Keratinocyte (primary cell): Measurements from ENCODE around the gene KIF5A. TPM values are rescaled to one million over a fixed set of nuclear protein-coding genes. Genes with fewer than 3 reads are reported as not detected.

Source experiments
- DNase-seq: peaks from one replicate; pipeline ENCODE4 v3.0.0-alpha.2; 2011; ENCODE audit warnings: low read depth, missing footprints, low spot score
- FAIRE-seq: peaks from 2 replicates; lab custom pipeline; 2011; peaks lifted over from hg19 to GRCh38; lab: Jason Lieb, UNC
- H2AFZ ChIP-seq: 2 replicates; pipeline ENCODE4 v1.6.0; 2012; ENCODE audit warnings: low read length, control low read depth, inconsistent platforms; ENCODE audit not compliant: control insufficient read depth
- H3K27ac ChIP-seq: 2 replicates; pipeline ENCODE4 v1.5.1; 2011; ENCODE audit warnings: low read length; ENCODE audit not compliant: control insufficient read depth, insufficient read depth
- H3K27me3 ChIP-seq: 3 replicates; pipeline ENCODE4 v1.6.0; 2011; ENCODE audit warnings: low read length; ENCODE audit not compliant: control insufficient read depth, insufficient read depth; ENCODE audit errors: extremely low read depth
- H3K36me3 ChIP-seq, 2 experiments: 2 replicates in 1 of 2; 3 replicates in 1 of 2; pipeline ENCODE4 v1.5.1; 2011; ENCODE audit warnings: low read length in 2 of 2, mild to moderate bottlenecking in 1 of 2; ENCODE audit not compliant: control insufficient read depth in 2 of 2, insufficient read depth in 2 of 2; ENCODE audit errors: extremely low read depth in 1 of 2
- H3K4me1 ChIP-seq: 3 replicates; pipeline ENCODE4 v1.5.1; 2011; ENCODE audit warnings: low read length; ENCODE audit not compliant: control insufficient read depth, insufficient read depth; ENCODE audit errors: extremely low read depth
- H3K4me2 ChIP-seq: 3 replicates; pipeline ENCODE4 v1.6.0; 2011; ENCODE audit warnings: low read depth, low read length; ENCODE audit not compliant: control insufficient read depth, insufficient read depth; ENCODE audit errors: extremely low read depth
- H3K4me3 ChIP-seq, 3 experiments: fragments of 200-600 bp in 1 of 3; sonication (generic) in 1 of 3; 2 replicates in 2 of 3; 3 replicates in 1 of 3; pipeline ENCODE4 v1.5.1; 2011 to 2016; ENCODE audit warnings: low read length in 3 of 3, mild to moderate bottlenecking in 3 of 3, control low read depth in 2 of 3, inconsistent platforms in 1 of 3, low read depth in 1 of 3, mixed read lengths in 1 of 3, mixed run types in 1 of 3, moderate library complexity in 1 of 3; ENCODE audit not compliant: control insufficient read depth in 2 of 3, insufficient read depth in 2 of 3; ENCODE audit errors: extremely low read depth in 1 of 3
- H3K79me2 ChIP-seq: 2 replicates; pipeline ENCODE4 v1.6.0; 2012; ENCODE audit warnings: low read length; ENCODE audit not compliant: control insufficient read depth, insufficient read depth
- H3K9ac ChIP-seq: 3 replicates; pipeline ENCODE4 v1.6.0; 2011; ENCODE audit warnings: low read length; ENCODE audit not compliant: control insufficient read depth, insufficient read depth; ENCODE audit errors: extremely low read depth
- H3K9me1 ChIP-seq: 3 replicates; pipeline ENCODE4 v1.6.0; 2011; ENCODE audit warnings: low read length; ENCODE audit not compliant: control insufficient read depth, insufficient read depth; ENCODE audit errors: extremely low read depth
- H3K9me3 ChIP-seq: 2 replicates; pipeline ENCODE4 v1.5.1; 2012; ENCODE audit warnings: low read depth, low read length; ENCODE audit not compliant: control insufficient read depth
- H4K20me1 ChIP-seq: 3 replicates; pipeline ENCODE4 v1.6.0; 2011; ENCODE audit warnings: low read length; ENCODE audit not compliant: control insufficient read depth, insufficient read depth; ENCODE audit errors: extremely low read depth
- EZH2 ChIP-seq: IDR thresholded peaks from one replicate; pipeline ENCODE4 v1.6.1; 2012; ENCODE audit warnings: inconsistent platforms, mild to moderate bottlenecking, low read length, moderate library complexity
- dilution Hi-C: fragments of 300-500 bp; cut with MboI; formaldehyde crosslinking; loops from one replicate; pipeline ENCODE4 v1.7.0; 2020; ENCODE audit warnings: low sequenced_read_pairs; ENCODE audit not compliant: extremely low pct_ligation_motif_present
- polyA plus RNA-seq, 5 experiments: library from polyadenylated mRNA; depleted of rRNA in 3 of 5; stranded (reverse) in 3 of 5; stranded (forward) in 1 of 5; unstranded in 1 of 5; fragments of >200 nt; gene quantifications; 1 replicate in 1 of 5; 2 replicates in 3 of 5; 3 replicates in 1 of 5; pipeline versions ENCODE4 v1.2.1 to v1.2.3, GENCODE V29; 2011 to 2012; ENCODE audit warnings: missing spikeins in 2 of 5, low read depth in 1 of 5, low replicate concordance in 1 of 5
- TF ChIP-seq, protein P1 (sequence below), 3 experiments: IDR thresholded peaks in 1 of 3; conservative IDR thresholded peaks in 1 of 3; optimal IDR thresholded peaks in 1 of 3; 2 replicates in 2 of 3; 3 replicates in 1 of 3; pipeline versions ENCODE3 to v1.5.1; 2011; ENCODE audit warnings: low read length in 3 of 3, mild to moderate bottlenecking in 3 of 3, moderate library complexity in 2 of 3, control low read depth in 1 of 3, inconsistent platforms in 1 of 3; ENCODE audit not compliant: insufficient read depth in 2 of 3; ENCODE audit errors: extremely low read depth in 1 of 3

Gene KIF5A
- polyA plus RNA-seq, 1 donor (not counting 4 experiments of a cell fraction or from before 2014, with no cell fraction given): 0.05 TPM

DNA sequence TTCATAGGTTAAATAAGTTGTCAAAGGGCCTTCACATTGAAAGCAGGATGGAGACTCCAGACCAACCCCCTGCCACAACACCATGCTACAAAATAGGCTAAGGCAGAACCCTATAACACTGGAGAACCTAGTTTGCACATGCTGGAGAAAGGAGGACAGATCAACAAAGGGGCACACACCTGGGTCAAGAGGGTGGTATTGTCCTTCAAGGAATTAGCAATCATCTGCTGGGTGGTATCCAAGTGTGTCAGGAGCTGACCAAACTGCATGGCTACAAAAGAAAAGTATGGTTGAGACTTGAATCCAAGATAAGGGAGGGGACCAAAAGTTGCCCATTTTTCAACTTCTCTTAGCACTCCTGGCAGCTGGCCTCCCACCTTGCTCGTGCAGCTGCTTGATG lies 18.0 kb upstream of the KIF5A start:
- Histone ChIP-seq H3K4me3 (no peak overlapping the region), H3K4me2 (no peak overlapping the region), H3K9me3 (no peaks in the 10 kb centered on the region), H3K9me1 (no peaks in the 10 kb centered on the region), H3K9ac (no peak overlapping the region), H4K20me1 (no peaks in the 10 kb centered on the region), H3K27me3 (no peaks in the 10 kb centered on the region), H3K36me3 (peaks cover 49 to 51% of the 10 kb centered on the region in 2 experiments), H3K79me2 (no peaks in the 10 kb centered on the region), H3K4me1 (no peaks in the 10 kb centered on the region), H3K27ac (no peak overlapping the region), H2AFZ (no peak overlapping the region)
- dilution Hi-C loops: no loop called here
- no peak for FAIRE-seq
- DNase-seq: no peak
- TF ChIP-seq, protein P1, sequence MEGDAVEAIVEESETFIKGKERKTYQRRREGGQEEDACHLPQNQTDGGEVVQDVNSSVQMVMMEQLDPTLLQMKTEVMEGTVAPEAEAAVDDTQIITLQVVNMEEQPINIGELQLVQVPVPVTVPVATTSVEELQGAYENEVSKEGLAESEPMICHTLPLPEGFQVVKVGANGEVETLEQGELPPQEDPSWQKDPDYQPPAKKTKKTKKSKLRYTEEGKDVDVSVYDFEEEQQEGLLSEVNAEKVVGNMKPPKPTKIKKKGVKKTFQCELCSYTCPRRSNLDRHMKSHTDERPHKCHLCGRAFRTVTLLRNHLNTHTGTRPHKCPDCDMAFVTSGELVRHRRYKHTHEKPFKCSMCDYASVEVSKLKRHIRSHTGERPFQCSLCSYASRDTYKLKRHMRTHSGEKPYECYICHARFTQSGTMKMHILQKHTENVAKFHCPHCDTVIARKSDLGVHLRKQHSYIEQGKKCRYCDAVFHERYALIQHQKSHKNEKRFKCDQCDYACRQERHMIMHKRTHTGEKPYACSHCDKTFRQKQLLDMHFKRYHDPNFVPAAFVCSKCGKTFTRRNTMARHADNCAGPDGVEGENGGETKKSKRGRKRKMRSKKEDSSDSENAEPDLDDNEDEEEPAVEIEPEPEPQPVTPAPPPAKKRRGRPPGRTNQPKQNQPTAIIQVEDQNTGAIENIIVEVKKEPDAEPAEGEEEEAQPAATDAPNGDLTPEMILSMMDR (optimal IDR thresholded peaks at IDR 0.05 in 1 of 3, IDR thresholded peaks at IDR 0.05 in 1 of 3, conservative IDR thresholded peaks at IDR 0.05 in 1 of 3; ENCODE audit: extremely low read depth in 1 of 3, insufficient read depth in 2 of 3, low read length in 3 of 3): no peak
- TF ChIP-seq EZH2: no peak

GRCh38 chr12:57533108-57533507 lies 16.7 kb upstream of the KIF5A start:
- Histone ChIP-seq H3K27ac (no peak overlapping the region), H3K9ac (no peak overlapping the region), H3K4me3 (no peak overlapping the region), H3K79me2 (no peaks in the 10 kb centered on the region), H3K36me3 (peaks cover 45 to 51% of the 10 kb centered on the region in 2 experiments), H3K27me3 (no peaks in the 10 kb centered on the region), H3K9me3 (no peaks in the 10 kb centered on the region), H2AFZ (no peak overlapping the region), H3K4me2 (no peak overlapping the region), H3K4me1 (no peaks in the 10 kb centered on the region), H4K20me1 (no peaks in the 10 kb centered on the region), H3K9me1 (no peaks in the 10 kb centered on the region)
- dilution Hi-C loops: no loop called here
- TF ChIP-seq, protein P1 (optimal IDR thresholded peaks at IDR 0.05 in 1 of 3, IDR thresholded peaks at IDR 0.05 in 1 of 3, conservative IDR thresholded peaks at IDR 0.05 in 1 of 3; ENCODE audit: extremely low read depth in 1 of 3, insufficient read depth in 2 of 3, low read length in 3 of 3): no peak
- TF ChIP-seq EZH2: no peak
- no peak for DNase-seq
- no peak for FAIRE-seq
